ENCODE data around the gene HMX2. TPM values are rescaled to one million over a fixed set of nuclear protein-coding genes. Genes with fewer than 3 reads are reported as not detected.
A peak's percentile ranks its signal among the peaks of the same experiment; 100 is the strongest.

HMX2 gene
- total and polyA plus RNA-seq, 2 of the 8 experiments (the other 6 are each of a cell fraction or from before 2014, with no cell fraction given): 2.0 to 2.7 TPM

- FAIRE-seq: no peak
- peak overlapping the region in 3 of 4 experiments; percentile 1 to 50 (median 25); a peak in 4 of 8 replicates for H3K4me3 ChIP-seq (ENCODE audit: extremely low read depth in 1 of 4, insufficient read depth in 2 of 4, low read depth in 3 of 4, low read length in 4 of 4)
- CTCF ChIA-PET (ENCODE audit: partially characterized antibody): interaction anchor here (1.0 to 4.4 kb wide), 6 partner anchors 12 to 96 kb away, joined by 3 to 37 read pairs (median 5); partner anchors contain the start of gene BUB3
These were observed 8.8 kb upstream of the HMX2 start for GRCh38 chr10:123139165-123139520.

More at GRCh38 chr10:123139165-123139520, 8.8 kb upstream of the HMX2 start:
- POLR2A ChIA-PET (ENCODE audit: partially characterized antibody): interaction anchor here (0.8 to 3.4 kb wide), 3 partner anchors 10 to 12 kb away, joined by 3 to 37 read pairs (median 3); partner anchors contain the start of gene HMX2
- Histone ChIP-seq H3K27me3 (replicated peaks in 1 of 4; ENCODE audit: control insufficient read depth in 3 of 4, extremely low read depth in 1 of 4, insufficient read depth in 3 of 4, low read length in 3 of 4) (peaks cover 86 to 100% (median 98%) of the 10 kb centered on the region in 4 experiments), H3K18ac (ENCODE audit: extremely low read depth, low read length) (0 out of 2 replicates have a peak overlapping the region, but pooled peaks have one; percentile 9), H3K79me1 (ENCODE audit: low read depth, low read length) (no peaks in the 10 kb centered on the region), H3K23ac (ENCODE audit: insufficient read length) (no peak overlapping the region), H2BK15ac (ENCODE audit: low read length) (no peak overlapping the region), H3K27ac (ENCODE audit: low read depth, low read length) (no peak overlapping the region), H2BK20ac (ENCODE audit: low read length) (no peak overlapping the region), H4K20me1 (replicated peaks in 1 of 2; ENCODE audit: control insufficient read depth in 1 of 2, insufficient read depth in 2 of 2, low read length in 2 of 2) (peaks cover 11 to 29% of the 10 kb centered on the region in 2 experiments), H2BK120ac (replicated peaks; ENCODE audit: low read depth, low read length) (no peak overlapping the region), H4K5ac (ENCODE audit: insufficient read length, low read depth, low read length) (no peak overlapping the region), H3K79me2 (ENCODE audit: control insufficient read depth in 1 of 2, insufficient read depth in 2 of 2, low read length in 2 of 2) (no peaks in the 10 kb centered on the region), H4K8ac (ENCODE audit: extremely low read depth, insufficient read depth, low read length) (no peak overlapping the region), H2BK12ac (ENCODE audit: low read depth, low read length) (0 out of 2 replicates have a peak overlapping the region, but pooled peaks have one; percentile 18), H3K36me3 (ENCODE audit: control insufficient read depth in 2 of 4, insufficient read depth in 4 of 4, low read length in 3 of 4) (no peaks in the 10 kb centered on the region; a peak in 1 of 8 replicates), H3K4ac (replicated peaks; ENCODE audit: insufficient read length, low read depth, low read length) (no peak overlapping the region), H2BK5ac (ENCODE audit: low read depth, low read length) (no peak overlapping the region), H3K14ac (ENCODE audit: insufficient read length) (no peak overlapping the region), H3K9me3 (ENCODE audit: insufficient read depth in 2 of 2, low read depth in 1 of 2, low read length in 1 of 2) (no peaks in the 10 kb centered on the region), H2AK5ac (ENCODE audit: low read depth, low read length) (no peak overlapping the region), H3K23me2 (ENCODE audit: low read depth, low read length) (peaks cover 14% of the 10 kb centered on the region; the same call in 1 of the 2 replicates), H3K4me1 (replicated peaks in 1 of 4; ENCODE audit: control insufficient read depth in 3 of 4, insufficient read depth in 4 of 4, low read length in 3 of 4) (peaks cover 2 to 44% (median 29%) of the 10 kb centered on the region in 4 experiments), H4K91ac (replicated peaks; ENCODE audit: insufficient read length, low read length) (no peak overlapping the region), H3K9ac (replicated peaks in 1 of 4; ENCODE audit: extremely low read depth in 1 of 4, low read depth in 3 of 4, low read length in 3 of 4) (no peak overlapping the region), H2AFZ (ENCODE audit: low read length) (no peak overlapping the region), H3K56ac (replicated peaks; ENCODE audit: insufficient read length, low read depth, low read length) (no peak overlapping the region), H3K4me2 (ENCODE audit: insufficient read depth in 1 of 2, low read depth in 2 of 2, low read length in 2 of 2) (peak overlapping the region; percentile 62 to 67)
- DNase-seq (ENCODE audit: low read depth in 1 of 2, low spot score in 2 of 2): no peak
- TF ChIP-seq CBX8 (IDR thresholded peaks at IDR 0.05; ENCODE audit: borderline replicate concordance, low read depth, low read length) (peak; percentile 91; the same call in 1 of the 2 replicates), TAF1 (IDR thresholded peaks at IDR 0.05; ENCODE audit: low read depth, low read length) (no peak)
- WGBS, 2 experiments (ENCODE audit: extremely low coverage in 1 of 2, insufficient coverage in 1 of 2, insufficient read length in 1 of 2, insufficient replicate concordance in 2 of 2, low coverage in 1 of 2, low lambda C conversion rate in 2 of 2, missing lambda C conversion rate in 1 of 2): 6% methylated on average over 7 of the region's 7 CpGs; no CpG with 5 or more reads in 1 of the 2 experiments
